B cell (primary cell): Measurements from ENCODE around the gene ADAMTSL1. TPM values are rescaled to one million over a fixed set of nuclear protein-coding genes. Genes with fewer than 3 reads are reported as not detected.
"Not testable (repeated sequence)": the region's sequence is repeated elsewhere in the genome, so short reads cannot be mapped to it uniquely, and the experiment has no call there.

Source experiments
- ATAC-seq: fragments of 200-7000 bp; cut with Tn5 transposase; one replicate; pipeline ENCODE4 v1.10.0; 2021; ENCODE audit warnings: low read depth, mild to moderate bottlenecking, moderate number of reproducible peaks, moderate library complexity
- CTCF ChIA-PET: fragments of 350-600 bp; sonication (Branson Sonifier 250); formaldehyde crosslinking; loops from one replicate; lab custom pipeline; 2021; ENCODE audit warnings: antibody characterized with exemption, inconsistent platforms; lab: Charles Lee
- POLR2A ChIA-PET: fragments of 350-600 bp; sonication (Branson Sonifier 250); formaldehyde crosslinking; loops from one replicate; lab custom pipeline; 2021; ENCODE audit warnings: antibody characterized with exemption; lab: Charles Lee
- DNase-seq: peaks from one replicate; pipeline ENCODE4 v3.0.0; 2013
- H2AFZ ChIP-seq: 2 replicates; pipeline ENCODE4 v1.6.1; 2012; ENCODE audit warnings: mild to moderate bottlenecking, low read depth, low read length; ENCODE audit not compliant: insufficient read depth, poor library complexity, severe bottlenecking
- H3K27ac ChIP-seq, 2 donors: 1 replicate in 1 of 2; 2 replicates in 1 of 2; pipeline ENCODE4 v1.5.1; 2012 to 2013; ENCODE audit warnings: low read length in 2 of 2, mild to moderate bottlenecking in 2 of 2, moderate library complexity in 1 of 2
- H3K27me3 ChIP-seq, 4 experiments: fragments of 200-600 bp in 1 of 4; sonication (generic) in 1 of 4; replicated peaks in 1 of 4; 1 replicate in 2 of 4; 2 replicates in 2 of 4; pipeline versions ENCODE4 v1.6.1 to v1.7.0; 2013 to 2016; ENCODE audit warnings: low read length in 3 of 4, mild to moderate bottlenecking in 2 of 4, mixed read lengths in 1 of 4, moderate library complexity in 1 of 4; ENCODE audit not compliant: insufficient read depth in 4 of 4, control insufficient read depth in 3 of 4; ENCODE audit errors: control extremely low read depth in 1 of 4
- H3K36me3 ChIP-seq, 2 experiments: replicated peaks in 1 of 2; 1 replicate in 1 of 2; 2 replicates in 1 of 2; pipeline versions ENCODE4 v1.6.1 to v1.7.1; 2013; ENCODE audit warnings: low read length in 1 of 2; ENCODE audit not compliant: insufficient read depth in 2 of 2, control insufficient read depth in 1 of 2; ENCODE audit errors: control extremely low read depth in 1 of 2, extremely low read depth in 1 of 2
- H3K4me1 ChIP-seq, 2 donors: fragments of 200-600 bp in 1 of 2; sonication (generic) in 1 of 2; 1 replicate in 1 of 2; 2 replicates in 1 of 2; pipeline versions ENCODE4 v1.5.1 to v1.6.1; 2013 to 2017; ENCODE audit warnings: low read length in 2 of 2; ENCODE audit not compliant: control insufficient read depth in 2 of 2, insufficient read depth in 2 of 2
- H3K4me2 ChIP-seq: replicated peaks from 2 replicates; pipeline ENCODE3; 2012; ENCODE audit warnings: mild to moderate bottlenecking, low read depth, low read length; ENCODE audit not compliant: poor library complexity, severe bottlenecking
- H3K4me3 ChIP-seq, 5 experiments: fragments of 200-600 bp in 1 of 5; sonication (generic) in 1 of 5; 1 replicate in 3 of 5; 2 replicates in 2 of 5; pipeline versions ENCODE4 v1.5.1 to v1.7.0; 2011 to 2016; ENCODE audit warnings: low read length in 4 of 5, mild to moderate bottlenecking in 4 of 5, low read depth in 2 of 5, control low read depth in 1 of 5, moderate library complexity in 1 of 5; ENCODE audit not compliant: insufficient read depth in 1 of 5; ENCODE audit errors: control extremely low read depth in 1 of 5, extremely low read depth in 1 of 5
- H3K79me2 ChIP-seq: fragments of 200-600 bp; sonication (generic); one replicate; pipeline ENCODE4 v1.6.0; 2016; ENCODE audit warnings: low read length; ENCODE audit not compliant: control insufficient read depth, insufficient read depth
- H3K9ac ChIP-seq: fragments of 200-600 bp; sonication (generic); 2 replicates; pipeline ENCODE4 v1.6.1; 2017; ENCODE audit warnings: mild to moderate bottlenecking, low read length, moderate library complexity
- H3K9me3 ChIP-seq, 3 donors: one replicate each; pipeline versions ENCODE4 v1.6.1 to v1.7.1; 2013; ENCODE audit warnings: low read length in 2 of 3; ENCODE audit not compliant: control insufficient read depth in 2 of 3, insufficient read depth in 1 of 3; ENCODE audit errors: control extremely low read depth in 1 of 3
- H4K20me1 ChIP-seq: 2 replicates; pipeline ENCODE4 v1.6.0; 2012; ENCODE audit warnings: mild to moderate bottlenecking, low read length; ENCODE audit not compliant: insufficient read depth, control insufficient read depth, poor library complexity, severe bottlenecking
- H3K27ac Mint-ChIP-seq: one replicate; pipeline ENCODE4 v1.8.0; 2021; ENCODE audit warnings: mixed read lengths
- H3K27me3 Mint-ChIP-seq: one replicate; pipeline ENCODE4 v1.8.0; 2021; ENCODE audit warnings: mixed read lengths
- H3K4me1 Mint-ChIP-seq: one replicate; pipeline ENCODE4 v1.8.0; 2021; ENCODE audit warnings: mixed read lengths
- H3K4me3 Mint-ChIP-seq: one replicate; pipeline ENCODE4 v1.8.0; 2021; ENCODE audit warnings: mixed read lengths
- H3K9me3 Mint-ChIP-seq: one replicate; pipeline ENCODE4 v1.8.0; 2022; ENCODE audit warnings: mixed read lengths; ENCODE audit not compliant: insufficient read depth
- CTCF ChIP-seq: fragments of 200-600 bp; IDR thresholded peaks from one replicate; pipeline ENCODE4 v1.8.0; 2022; ENCODE audit warnings: antibody characterized with exemption, mild to moderate bottlenecking
- EZH2 ChIP-seq: IDR thresholded peaks from 2 replicates; pipeline ENCODE4 v1.6.1; 2012; ENCODE audit warnings: borderline replicate concordance, low read depth, mild to moderate bottlenecking, moderate library complexity, low read length; ENCODE audit not compliant: insufficient read depth, poor library complexity, severe bottlenecking
- WGBS: methylation state at CpG from one replicate; pipeline ENCODE4 v1.1.5; 2013; ENCODE audit warnings: missing lambda C conversion rate; ENCODE audit not compliant: insufficient coverage; 5-methylcytosine and 5-hydroxymethylcytosine counted together
- intact Hi-C: fragments of 100-400 bp; cut with micrococcal nuclease; formaldehyde crosslinking; loops from one replicate; pipeline ENCODE4 v1.10.0; 2022
- polyA plus RNA-seq: library from polyadenylated mRNA; depleted of rRNA; stranded (reverse); fragments of >200 nt; gene quantifications from 2 replicates; pipeline ENCODE4 v1.2.3, GENCODE V29; 2012
- total RNA-seq, 2 donors: library from RNA; stranded (reverse); fragments of 120-200 nt in 1 of 2; gene quantifications; 1 replicate in 1 of 2; 2 replicates in 1 of 2; pipeline versions ENCODE4 v1.2.3 to v1.2.4, GENCODE V29; 2013 to 2022

ADAMTSL1 gene
- total and polyA plus RNA-seq, 2 donors (not counting 1 experiment from before 2014, with no cell fraction given) = not detected

GRCh38 chr9:18869725-18870124 lies 395.8 kb downstream of the ADAMTSL1 start:
- H2AFZ ChIP-seq = no peak overlapping the region
- DNase-seq (no peak), ATAC-seq (no peak)
- H4K20me1 ChIP-seq = no peaks in the 10 kb centered on the region
- Mint-ChIP-seq H3K27me3 (no peaks in the 10 kb centered on the region), H3K4me1 (no peaks in the 10 kb centered on the region), H3K27ac (no peak overlapping the region), H3K9me3 (peaks cover 4% of the 10 kb centered on the region), H3K4me3 (no peak overlapping the region)
- no peak overlapping the region for H3K4me3 ChIP-seq
- no peak overlapping the region for H3K4me2 ChIP-seq
- no peaks in the 10 kb centered on the region for H3K4me1 ChIP-seq
- intact Hi-C loops = no loop called here
- ChIA-PET POLR2A (no interaction called here), CTCF (no interaction called here)
- no peaks in the 10 kb centered on the region for H3K79me2 ChIP-seq
- peaks cover 0 to 3% (median 3%) of the 10 kb centered on the region in 3 donors for H3K9me3 ChIP-seq
- TF ChIP-seq CTCF = no peak
- no peak for TF ChIP-seq EZH2
- no peaks in the 10 kb centered on the region for H3K36me3 ChIP-seq
- no peak overlapping the region for H3K27ac ChIP-seq
- H3K27me3 ChIP-seq = no peaks in the 10 kb centered on the region
- H3K9ac ChIP-seq = no peak overlapping the region

GRCh38 chr9:18874069-18874468 lies 400.1 kb downstream of the ADAMTSL1 start:
- H3K9me3 Mint-ChIP-seq = peaks cover 4% of the 10 kb centered on the region

GRCh38 chr9:18874990-18875389 lies 401.0 kb downstream of the ADAMTSL1 start:
- H3K9me3 ChIP-seq, H4K20me1 ChIP-seq, H3K4me3 Mint-ChIP-seq, ATAC-seq, H2AFZ ChIP-seq, H3K27me3 Mint-ChIP-seq, H3K27ac ChIP-seq, POLR2A ChIA-PET, H3K4me1 Mint-ChIP-seq, DNase-seq, intact Hi-C loops, H3K79me2 ChIP-seq, H3K4me3 ChIP-seq, H3K27me3 ChIP-seq, H3K36me3 ChIP-seq, H3K4me1 ChIP-seq, H3K27ac Mint-ChIP-seq, H3K9ac ChIP-seq, H3K4me2 ChIP-seq, CTCF ChIA-PET, H3K9me3 Mint-ChIP-seq: not testable (repeated sequence)

More at GRCh38 chr9:18874069-18874468, 400.1 kb downstream of the ADAMTSL1 start:
- H4K20me1 ChIP-seq = no peaks in the 10 kb centered on the region
- Mint-ChIP-seq H3K27ac (no peak overlapping the region), H3K27me3 (peaks cover 3% of the 10 kb centered on the region), H3K4me3 (no peak overlapping the region), H3K4me1 (no peaks in the 10 kb centered on the region)
- no peak overlapping the region for H3K27ac ChIP-seq
- no peaks in the 10 kb centered on the region for H3K4me1 ChIP-seq
- intact Hi-C loops = no loop called here
- no peaks in the 10 kb centered on the region for H3K36me3 ChIP-seq
- no peaks in the 10 kb centered on the region for H3K27me3 ChIP-seq
- ChIA-PET POLR2A (no interaction called here), CTCF (no interaction called here)
- TF ChIP-seq CTCF = no peak
- TF ChIP-seq EZH2 = no peak
- DNase-seq (no peak), ATAC-seq (no peak)
- no peak overlapping the region for H3K9ac ChIP-seq
- WGBS = no CpG with 5 or more reads among the region's 4 CpGs
- no peak overlapping the region for H2AFZ ChIP-seq
- H3K9me3 ChIP-seq = peaks cover 0 to 3% (median 0%) of the 10 kb centered on the region in 3 donors
- no peak overlapping the region for H3K4me3 ChIP-seq
- no peak overlapping the region for H3K4me2 ChIP-seq
- H3K79me2 ChIP-seq = no peaks in the 10 kb centered on the region
